ENCODE measurements around the gene KAT8.

Gene KAT8

DNA sequence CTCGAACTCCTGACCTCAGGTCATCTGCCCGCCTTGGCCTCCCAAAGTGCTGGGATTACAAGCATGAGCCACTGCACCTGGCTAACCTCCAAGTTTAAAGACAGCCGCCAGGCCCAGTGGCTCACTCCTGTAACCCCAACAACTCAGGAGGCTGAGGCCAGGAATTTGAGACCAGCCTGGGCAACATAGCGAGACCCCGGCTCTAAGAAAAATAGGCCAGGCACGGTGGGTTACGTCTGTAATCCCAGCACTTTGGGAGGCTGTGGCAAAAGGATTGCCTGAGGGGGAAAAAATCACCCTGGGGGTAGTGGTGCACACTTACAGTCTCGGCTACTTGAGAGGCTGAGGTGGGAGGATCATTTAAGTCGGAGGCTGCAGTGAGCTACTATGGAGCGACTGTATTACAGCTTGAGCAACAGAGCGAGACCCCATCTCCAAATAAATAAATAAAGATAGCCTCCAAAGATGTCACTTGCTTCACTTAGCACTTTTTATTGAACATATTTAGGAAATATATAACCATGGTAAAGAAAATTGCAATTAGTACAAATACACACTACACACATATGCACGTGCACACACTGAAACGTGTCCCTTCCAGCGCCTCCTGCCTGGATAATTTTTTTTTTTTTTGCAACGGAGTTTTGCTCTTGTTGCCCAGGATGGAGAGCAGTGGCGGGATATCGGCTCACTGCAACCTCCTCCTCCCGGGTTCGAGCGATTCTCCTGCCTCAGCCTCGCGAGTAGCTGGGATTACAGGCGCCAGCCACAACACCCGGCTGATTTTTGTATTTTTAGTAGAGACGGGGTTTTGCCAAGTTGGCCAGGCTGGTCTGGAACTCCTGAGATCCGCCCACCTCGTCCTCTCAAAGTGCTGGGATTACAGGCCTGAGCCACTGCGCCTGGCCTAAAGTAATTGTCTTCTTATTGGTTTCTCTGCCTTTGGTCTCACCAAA, 10.7 kb upstream of the KAT8 start:
- no peak for DNase-seq (ENCODE audit: low read depth in 3 of 3, low spot score in 1 of 3)

DNA sequence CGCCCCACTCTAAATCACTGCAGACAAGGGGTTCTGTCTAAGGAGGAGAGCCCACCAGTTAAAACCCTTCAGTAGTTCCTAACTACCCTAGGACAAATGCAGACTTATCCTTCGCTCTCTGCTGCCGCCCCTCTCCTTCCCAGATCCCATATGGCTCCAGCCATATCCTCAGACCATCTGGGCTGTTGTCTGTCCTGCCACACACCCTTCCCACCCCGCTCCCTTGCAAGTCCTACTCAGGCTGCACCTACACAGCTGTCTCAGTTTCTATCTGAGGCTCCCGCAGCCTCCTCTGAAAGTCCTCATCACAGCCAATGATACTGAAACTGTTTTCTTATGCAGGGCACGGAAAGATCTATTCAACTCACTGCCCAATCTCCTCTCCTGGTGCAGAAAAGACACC, 10.0 kb upstream of the KAT8 start:
- no peak for DNase-seq (ENCODE audit: low read depth in 3 of 3, low spot score in 1 of 3)

DNA sequence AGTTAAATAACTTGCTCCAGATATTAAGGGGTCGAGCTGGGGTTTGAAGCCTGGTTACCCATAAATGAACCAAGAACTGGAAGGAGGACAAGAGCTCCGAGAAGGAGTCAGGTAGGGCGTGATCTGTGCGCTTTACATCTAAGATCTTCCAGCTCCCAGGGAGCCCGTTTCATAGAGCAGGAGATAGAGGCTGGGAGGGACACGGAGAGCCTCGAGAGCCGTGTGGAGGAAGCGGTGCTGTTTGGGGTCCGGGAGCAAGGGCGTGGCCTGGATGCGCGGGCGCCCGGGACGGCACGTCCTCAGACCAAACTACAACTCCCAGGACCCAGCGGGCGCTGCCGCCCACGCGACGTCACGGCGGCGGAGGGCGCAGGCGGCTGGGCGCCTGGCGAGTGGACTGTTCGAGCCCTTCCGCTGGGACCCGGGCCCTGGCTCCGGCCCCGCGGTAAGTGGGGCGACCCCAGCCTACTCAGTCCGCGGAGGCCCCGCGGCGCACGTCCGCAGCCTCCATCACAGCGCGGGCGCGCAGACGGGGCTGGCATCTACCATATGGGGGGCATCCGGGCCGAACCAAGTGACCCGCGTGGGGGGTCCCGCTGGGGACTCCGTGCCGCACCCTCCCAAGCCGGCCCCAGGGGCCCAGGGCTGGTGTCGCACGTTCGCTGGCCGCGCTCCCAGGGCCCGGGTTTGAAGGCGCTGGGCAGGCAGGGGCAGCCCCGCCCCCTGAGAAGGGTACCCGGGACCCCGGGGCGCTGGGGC, 9.2 kb upstream of the KAT8 start, which contains the start of gene BCKDK:
Gene BCKDK, plus strand, starts transcription at position 352 of the 759 bp plus-strand sequence. CDS start 838 bp downstream, outside the sequence.
- peak in 2 of 3 donors; percentile 19 to 63 for DNase-seq (ENCODE audit: low read depth in 3 of 3, low spot score in 1 of 3)

DNA sequence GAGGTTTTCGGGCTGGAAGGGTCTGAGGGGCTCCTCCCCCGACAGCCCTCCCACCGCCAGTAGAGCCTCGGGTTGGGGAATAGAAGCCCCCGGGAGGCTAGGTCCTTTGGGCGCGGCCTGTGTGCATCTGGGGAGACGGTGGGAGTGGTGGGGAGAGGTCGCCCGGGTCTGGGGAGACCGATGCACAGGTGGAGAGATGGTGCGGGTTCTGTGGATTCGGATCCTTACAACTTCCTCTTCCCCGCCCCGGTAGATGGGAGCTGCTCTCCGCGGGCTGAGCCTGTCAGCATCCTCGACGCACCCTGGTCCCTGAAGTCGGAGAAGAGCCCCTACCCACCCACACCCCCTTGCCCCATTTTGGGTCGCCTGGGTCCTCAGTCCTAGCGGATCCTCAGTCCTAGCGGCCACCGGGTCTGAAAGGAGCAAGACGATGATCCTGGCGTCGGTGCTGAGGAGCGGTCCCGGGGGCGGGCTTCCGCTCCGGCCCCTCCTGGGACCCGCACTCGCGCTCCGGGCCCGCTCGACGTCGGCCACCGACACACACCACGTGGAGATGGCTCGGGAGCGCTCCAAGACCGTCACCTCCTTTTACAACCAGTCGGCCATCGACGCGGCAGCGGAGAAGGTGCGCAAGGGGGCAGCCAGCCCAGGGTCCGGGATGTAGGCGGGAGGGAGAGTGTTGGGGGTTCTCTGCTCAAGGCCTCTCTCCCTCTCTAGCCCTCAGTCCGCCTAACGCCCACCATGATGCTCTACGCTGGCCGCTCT, 8.5 kb upstream of the KAT8 start:
- DNase-seq (ENCODE audit: low read depth in 3 of 3, low spot score in 1 of 3) = no peak

DNA sequence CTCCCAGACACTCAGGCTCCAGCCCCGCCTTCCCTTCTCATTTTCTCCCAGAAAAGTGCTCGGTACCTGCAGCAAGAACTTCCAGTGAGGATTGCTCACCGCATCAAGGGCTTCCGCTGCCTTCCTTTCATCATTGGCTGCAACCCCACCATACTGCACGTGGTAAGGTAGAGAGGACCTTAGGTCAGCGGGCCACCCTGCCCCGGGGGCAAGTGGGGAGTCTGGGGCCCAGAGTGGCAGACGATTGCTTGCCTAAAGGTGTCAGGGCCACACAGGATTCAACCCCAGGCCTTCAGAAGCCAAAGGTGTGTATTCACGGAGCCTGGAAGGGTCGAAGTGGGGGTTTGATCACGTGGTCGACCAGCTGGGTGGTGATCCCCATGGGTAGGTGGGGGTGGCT, 7.8 kb upstream of the KAT8 start:
- DNase-seq (ENCODE audit: low read depth in 3 of 3, low spot score in 1 of 3) = no peak

DNA sequence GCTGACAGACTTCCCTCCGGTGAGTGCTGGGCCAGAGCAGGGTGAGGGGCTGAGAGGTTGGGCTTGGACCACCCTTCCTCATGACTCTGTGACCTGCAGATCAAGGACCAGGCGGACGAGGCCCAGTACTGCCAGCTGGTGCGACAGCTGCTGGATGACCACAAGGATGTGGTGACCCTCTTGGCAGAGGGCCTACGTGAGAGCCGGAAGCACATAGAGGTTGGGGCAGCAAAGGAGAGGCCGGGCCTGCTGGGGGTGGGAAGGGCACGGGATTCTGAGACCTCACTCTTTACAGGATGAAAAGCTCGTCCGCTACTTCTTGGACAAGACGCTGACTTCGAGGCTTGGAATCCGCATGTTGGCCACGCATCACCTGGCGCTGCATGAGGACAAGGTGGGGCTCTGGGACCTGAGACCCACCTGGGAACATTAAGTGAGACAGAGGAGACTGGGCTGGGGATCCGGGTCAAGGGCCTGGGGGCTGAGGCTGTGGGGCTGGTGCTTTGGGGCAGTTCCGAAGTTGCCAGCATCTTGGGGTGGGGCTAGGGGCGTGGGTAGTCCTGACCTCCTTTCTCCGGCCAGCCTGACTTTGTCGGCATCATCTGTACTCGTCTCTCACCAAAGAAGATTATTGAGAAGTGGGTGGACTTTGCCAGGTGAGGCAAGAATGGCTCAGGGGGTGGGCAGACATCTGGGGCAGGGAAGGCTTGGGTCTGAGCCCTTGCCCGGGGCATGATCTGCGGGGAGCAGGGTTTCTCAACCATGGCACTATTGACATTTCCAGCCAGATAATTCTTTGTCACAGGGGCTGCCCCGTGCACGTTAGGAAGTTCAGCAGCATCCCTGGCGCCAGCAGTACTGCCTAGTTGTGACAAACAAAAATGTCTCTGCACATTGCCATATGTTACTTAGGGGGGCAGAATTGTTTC, 7.1 kb upstream of the KAT8 start:
- DNase-seq (ENCODE audit: low read depth in 3 of 3, low spot score in 1 of 3) = no peak

DNA sequence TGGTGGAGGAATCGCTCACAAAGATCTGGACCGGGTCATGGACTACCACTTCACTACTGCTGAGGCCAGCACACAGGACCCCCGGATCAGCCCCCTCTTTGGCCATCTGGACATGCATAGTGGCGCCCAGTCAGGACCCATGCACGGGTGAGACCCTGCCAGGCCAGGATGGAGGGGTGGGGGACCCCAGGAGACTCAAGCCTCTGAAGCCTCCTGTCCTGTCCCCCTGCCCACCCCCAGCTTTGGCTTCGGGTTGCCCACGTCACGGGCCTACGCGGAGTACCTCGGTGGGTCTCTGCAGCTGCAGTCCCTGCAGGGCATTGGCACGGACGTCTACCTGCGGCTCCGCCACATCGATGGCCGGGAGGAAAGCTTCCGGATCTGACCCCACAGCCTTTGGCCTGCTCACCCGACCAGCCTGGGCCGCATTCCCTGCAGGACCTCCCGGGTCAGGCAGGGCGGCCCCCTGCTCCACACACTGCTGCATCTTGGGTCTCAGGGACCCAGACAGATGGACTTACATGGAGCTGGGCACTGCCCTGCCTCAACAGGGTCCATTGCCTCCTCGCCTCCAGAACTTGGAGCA, 5.5 kb upstream of the KAT8 start:
- no peak for DNase-seq (ENCODE audit: low read depth in 3 of 3, low spot score in 1 of 3)

DNA sequence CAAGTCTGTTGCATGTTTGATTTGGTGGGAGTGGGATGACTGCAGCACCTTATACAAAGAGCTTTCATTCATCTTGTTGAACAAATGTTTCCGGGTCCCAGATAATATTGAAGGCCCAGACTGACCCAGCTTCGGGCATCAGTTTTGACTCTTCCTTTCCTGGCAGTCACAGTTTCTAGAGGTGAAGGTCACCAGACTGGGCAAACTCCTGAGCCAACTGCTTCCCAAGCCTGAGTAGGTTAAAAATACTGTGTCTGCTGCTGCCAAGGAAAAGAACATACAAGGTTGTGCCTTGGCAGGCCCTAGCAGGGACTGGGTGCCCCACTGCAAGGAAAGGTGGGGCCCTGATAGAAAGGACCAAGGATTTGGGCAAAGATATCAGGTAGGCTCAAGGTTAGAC, 4.8 kb upstream of the KAT8 start:
- no peak for DNase-seq (ENCODE audit: low read depth in 3 of 3, low spot score in 1 of 3)

DNA sequence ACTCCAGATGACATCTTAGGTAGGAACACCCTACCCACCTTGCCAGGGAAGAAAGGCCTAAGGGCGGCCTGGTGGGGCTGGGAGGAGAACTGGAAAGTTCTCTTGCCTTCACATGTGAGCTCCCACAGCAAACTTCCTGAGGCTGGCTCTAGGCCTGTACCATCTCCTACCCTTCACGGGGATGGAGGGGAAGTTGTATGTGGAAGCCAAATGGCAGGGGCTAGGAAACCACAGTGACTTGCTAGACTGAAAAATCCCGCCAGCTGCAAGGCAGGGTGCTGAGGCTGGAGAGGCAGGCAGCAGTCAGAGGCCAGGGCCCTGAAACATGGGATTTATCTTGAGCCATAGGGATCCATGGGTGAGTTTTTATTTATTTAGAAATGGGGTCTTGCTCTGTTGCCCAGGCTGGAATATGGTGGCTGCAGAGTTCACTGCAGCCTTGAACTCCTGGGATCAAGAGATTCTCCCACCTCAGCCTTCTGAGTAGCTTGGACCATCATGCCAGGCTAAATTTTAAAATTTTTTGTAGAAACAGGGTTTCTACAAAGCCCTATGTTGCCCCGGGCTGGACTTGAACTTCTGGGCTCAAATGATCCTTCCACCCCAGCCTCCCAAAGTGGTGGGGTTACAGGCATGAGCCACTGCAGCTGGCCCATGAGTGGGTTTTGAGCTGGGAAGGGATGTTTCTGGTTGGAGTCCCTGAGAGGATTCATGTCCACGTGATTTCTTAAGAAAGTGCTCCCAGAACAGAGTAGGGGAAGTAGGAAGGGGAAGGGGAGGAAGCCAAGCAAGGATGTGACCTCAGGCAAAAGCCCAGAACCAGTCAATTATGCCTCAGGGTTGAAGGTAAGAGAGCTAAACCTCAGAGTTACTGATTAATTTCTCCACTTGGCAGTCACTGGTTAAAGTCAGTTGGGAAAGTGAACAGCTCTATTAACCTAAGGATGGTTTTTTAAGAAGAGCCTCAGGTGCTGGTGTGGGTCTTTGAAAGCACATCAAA, 4.0 kb upstream of the KAT8 start:
- no peak for DNase-seq (ENCODE audit: low read depth in 3 of 3, low spot score in 1 of 3)

DNA sequence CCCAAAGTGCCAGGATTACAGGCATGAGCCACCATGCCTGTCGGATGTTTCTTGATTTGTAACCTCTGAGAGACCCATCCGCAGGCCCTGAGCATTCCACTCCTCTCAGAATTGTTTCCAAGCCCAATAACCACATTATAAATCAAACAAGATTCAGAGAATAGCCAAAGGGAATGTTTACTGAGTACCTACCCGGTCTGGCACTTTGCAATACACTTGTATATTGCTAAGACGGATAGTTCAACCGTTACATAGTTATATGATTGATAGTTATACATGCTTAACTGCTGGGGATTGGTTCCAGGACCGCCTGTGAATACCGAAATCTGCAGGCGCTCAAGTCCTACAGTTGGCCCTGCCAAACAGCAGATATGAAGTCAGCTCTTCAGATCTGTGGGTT, 3.0 kb upstream of the KAT8 start:
- DNase-seq (ENCODE audit: low read depth in 3 of 3, low spot score in 1 of 3) = no peak

DNA sequence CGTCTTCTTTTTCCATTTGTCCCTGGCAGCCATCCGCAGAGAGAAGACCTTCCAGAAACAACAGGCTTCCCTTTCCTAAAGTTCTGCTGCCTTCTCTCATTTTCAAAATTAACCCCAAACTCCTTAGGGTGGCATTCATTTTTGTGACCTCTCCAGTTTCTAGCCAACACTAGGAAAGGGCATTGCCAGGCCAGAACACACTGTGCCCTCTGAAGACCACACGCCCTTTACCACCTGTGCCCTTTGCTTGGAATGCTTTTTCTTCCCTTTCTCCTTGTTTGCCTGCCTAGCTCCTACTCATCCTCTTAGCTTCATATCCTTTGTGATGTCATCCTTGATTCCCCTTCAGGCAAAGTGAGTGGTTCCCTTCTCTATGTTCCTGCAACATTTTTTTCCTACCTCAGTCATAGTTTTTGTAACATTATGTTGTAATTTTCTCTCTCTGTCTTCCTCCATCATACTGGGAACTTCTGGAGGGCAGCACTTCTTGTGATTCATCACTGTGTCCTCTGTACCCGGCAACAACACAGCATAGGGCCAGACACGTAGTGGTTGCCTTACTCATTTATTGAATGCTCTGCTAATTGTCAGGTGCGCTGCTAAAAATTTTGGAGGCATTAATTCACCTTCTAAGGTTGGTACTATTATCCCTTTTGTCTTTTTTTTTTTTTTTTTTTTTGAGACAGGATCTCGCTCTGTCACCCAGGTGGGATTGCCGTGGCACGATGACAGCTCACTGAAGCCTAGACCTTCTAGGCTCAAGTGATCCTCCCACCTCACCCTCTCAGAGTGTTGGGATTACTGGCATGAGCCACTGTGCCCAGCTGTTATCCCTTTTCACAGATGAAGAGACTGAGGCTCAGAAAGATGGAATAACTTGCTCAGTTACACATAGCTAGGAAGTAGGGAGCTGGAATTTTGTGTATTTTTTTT, 1.0 kb downstream of the KAT8 start:
- no peak for DNase-seq (ENCODE audit: low read depth in 3 of 3, low spot score in 1 of 3)

DNA sequence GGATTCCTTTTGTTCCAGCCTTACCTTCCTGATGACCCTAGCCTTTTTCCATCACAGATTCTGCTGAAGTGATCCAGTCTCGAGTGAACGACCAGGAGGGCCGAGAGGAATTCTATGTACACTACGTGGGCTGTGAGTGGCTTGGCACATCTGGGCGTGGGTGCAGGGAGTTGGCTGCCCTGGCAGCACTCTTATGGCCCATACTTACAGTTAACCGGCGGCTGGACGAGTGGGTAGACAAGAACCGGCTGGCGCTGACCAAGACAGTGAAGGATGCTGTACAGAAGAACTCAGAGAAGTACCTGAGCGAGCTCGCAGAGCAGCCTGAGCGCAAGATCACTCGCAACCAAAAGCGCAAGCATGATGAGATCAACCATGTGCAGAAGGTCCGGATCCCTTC, 2.7 kb downstream of the KAT8 start:
- no peak for DNase-seq (ENCODE audit: low read depth in 3 of 3, low spot score in 1 of 3)

DNA sequence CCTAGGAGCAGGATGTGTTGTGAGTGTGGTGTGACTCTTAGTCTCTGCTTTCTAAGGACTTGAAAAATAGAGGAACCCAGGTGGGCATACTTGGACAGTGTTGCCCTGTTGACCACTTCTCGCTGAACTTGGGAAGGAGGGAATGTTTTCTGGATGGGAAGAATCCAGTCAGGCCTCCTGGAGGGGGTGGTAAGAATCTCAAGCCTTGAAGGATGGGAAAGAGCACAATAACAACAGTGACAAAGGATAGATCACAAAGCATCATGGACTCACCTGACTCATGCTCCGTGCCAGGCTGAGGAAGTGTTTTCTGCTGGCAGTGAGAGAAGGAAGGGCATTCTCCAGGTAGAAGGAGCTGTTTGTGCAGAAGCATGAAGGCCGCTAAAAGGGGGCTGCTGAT, 8.4 kb downstream of the KAT8 start:
- DNase-seq (ENCODE audit: low read depth in 3 of 3, low spot score in 1 of 3) = no peak

DNA sequence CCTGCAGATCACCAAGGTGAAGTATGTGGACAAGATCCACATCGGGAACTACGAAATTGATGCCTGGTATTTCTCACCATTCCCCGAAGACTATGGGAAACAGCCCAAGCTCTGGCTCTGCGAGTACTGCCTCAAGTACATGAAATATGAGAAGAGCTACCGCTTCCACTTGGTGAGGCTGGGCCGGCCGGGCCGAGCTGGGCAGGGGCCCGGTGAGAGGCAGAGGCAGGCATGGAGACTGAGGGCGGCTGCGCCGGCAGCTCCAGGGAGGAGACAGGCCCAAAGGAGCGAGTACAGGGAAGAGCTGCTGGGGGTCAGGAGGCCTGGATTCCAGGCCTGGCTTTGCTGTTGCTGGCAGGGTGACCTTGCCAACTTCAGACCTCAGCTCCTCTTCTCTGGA, 9.7 kb downstream of the KAT8 start:
- no peak for DNase-seq (ENCODE audit: low read depth in 3 of 3, low spot score in 1 of 3)

DNA sequence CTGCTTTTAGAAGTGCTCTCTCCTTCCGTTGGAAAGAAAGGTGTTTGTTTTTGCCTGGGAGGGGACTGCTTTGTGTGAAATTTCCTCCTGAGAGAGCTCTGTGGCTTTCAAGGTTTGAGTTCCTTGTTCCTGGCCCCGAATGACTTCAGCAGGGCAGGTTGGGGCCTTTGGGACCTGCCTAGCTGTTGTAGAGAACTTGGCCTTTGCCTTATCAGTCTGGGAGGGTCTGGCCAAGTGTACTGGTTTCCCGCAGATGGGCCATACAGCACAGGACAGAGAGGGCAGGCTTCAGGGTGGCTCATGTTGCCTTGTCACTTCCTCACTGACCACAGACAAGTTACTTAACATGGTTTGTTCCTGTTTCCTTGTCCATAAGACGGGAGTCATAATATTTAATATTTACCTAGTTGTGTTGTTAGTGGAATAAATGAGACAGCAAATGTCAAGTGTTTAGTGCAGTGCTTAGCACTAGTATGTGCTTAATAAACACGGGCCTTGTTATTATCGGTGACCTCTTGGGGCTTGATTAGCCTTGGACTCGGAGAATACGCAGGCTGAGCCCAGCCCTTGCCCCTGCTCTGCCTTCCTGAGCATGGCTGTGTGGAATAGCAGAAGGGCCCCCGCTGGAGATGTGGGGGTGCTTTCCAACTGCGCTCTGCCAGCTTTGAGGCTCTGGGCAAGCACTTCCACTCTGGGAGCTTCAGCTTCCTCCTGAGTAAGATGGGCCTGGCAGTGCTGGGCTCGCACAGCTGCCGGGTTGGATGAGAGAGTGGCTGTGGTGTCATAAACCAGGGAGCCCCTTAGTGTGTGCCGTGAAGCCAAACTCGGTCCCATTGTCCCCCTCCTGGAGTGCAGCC, 11.5 kb downstream of the KAT8 start:
- no peak for DNase-seq (ENCODE audit: low read depth in 3 of 3, low spot score in 1 of 3)

DNA sequence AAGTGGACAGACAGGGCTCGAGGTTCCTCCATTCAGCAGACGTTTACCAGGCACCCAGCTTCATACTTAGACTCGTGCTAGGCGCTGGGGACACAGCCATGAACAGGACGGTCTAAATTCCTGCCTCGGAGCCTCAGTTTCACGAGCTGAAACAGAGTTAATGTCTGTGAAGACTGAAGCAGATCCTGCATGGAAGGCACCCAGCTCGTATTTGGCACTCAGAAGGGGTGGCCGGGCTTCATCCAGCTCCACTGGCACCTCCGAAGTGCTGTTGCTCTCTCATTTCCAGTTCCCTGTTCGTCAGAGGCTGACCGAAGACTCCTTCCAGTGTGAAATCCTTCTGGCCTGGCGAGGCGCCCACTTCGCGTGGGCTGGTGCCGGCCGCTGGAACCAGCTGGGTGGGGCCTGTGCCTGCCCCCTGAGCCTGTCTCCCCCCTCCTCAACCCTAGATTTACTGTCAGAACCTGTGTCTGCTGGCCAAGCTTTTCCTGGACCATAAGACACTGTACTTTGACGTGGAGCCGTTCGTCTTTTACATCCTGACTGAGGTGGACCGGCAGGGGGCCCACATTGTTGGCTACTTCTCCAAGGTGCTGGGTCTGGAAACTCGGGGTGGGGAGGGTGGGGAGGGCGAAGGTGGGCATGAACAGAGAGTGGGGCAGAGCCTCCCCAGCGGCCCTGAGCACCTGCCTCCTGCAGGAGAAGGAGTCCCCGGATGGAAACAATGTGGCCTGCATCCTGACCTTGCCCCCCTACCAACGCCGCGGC, 12.3 kb downstream of the KAT8 start:
- no peak for DNase-seq (ENCODE audit: low read depth in 3 of 3, low spot score in 1 of 3)
